GM18505 (cell line): ENCODE measurements around the gene AMDHD2.
A peak's percentile ranks its signal among the peaks of the same experiment; 100 is the strongest.
"Not testable (repeated sequence)": the region's sequence is repeated elsewhere in the genome, so short reads cannot be mapped to it uniquely, and the experiment has no call there.

Source experiments
- ATAC-seq: cut with Tn5 transposase; IDR thresholded peaks from one replicate; pipeline ENCODE4 v1.9.1; 2021; ENCODE audit not compliant: unreplicated experiment
- POLR2A ChIP-seq: IDR thresholded peaks from 4 replicates; pipeline ENCODE4 v1.6.1; 2011; ENCODE audit warnings: borderline replicate concordance; ENCODE audit not compliant: insufficient read depth, insufficient read length; ENCODE audit errors: extremely low read depth

The AMDHD2 gene

DNA sequence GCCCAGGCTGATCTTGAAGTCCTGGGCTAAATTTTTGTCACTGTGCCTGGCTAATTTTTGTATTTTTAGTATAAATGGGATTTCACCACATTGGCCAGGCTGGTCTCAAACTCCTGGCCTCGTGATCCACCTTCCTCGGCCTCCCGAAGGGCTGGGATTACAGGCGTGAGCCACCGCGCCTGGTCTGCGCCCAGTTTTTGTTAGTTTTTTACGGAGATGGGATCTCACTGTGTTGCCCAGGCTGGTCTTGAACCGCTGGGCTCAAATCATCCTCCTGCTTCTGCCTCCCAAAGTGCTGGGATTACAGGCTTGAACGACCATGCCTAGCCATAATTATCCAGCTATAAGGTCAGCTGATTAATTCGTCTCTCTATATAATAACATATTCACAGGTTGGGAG lies 13.7 kb downstream of the AMDHD2 start:
- no peak for TF ChIP-seq POLR2A
- ATAC-seq, result no peak

DNA sequence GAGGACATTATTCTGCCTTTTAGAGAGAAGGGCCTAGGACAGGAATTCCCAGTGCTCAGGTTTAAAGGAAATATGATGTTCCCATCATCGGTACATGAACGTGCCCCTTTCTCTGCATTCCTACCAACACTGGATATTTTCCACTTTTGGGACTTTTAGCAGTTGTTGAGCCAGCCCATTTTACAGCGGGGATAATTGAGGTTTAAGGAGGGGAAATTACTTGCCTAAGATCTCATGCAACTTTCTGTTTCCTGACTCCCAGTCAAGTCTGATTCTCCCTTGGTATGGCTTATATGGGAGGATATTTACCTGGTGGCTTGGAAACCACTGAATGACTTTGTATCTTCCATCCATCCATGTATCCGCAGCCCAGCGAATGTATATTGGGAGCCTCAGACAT lies 14.2 kb downstream of the AMDHD2 start:
- not testable (repeated sequence) for ATAC-seq

DNA sequence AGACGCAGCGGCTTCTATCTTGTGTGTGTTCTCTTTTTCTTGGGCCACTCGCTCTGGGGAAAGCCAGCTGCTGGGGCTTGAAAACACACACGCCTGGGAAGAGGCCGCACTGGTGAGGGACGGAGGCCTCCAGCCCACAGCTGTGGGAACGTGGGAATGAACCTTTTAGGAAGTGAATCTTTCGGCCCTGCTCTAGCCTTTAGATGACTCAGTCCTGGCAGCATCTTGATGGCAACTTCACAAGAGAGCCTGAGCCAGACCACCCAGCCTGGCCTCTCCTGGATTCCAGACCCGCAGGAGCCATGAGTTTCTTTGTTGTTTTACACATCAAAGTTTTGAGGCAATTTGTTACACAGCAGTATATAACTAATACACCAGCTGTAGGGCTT lies 15.4 kb downstream of the AMDHD2 start:
- no peak for TF ChIP-seq POLR2A
- no peak for ATAC-seq

DNA sequence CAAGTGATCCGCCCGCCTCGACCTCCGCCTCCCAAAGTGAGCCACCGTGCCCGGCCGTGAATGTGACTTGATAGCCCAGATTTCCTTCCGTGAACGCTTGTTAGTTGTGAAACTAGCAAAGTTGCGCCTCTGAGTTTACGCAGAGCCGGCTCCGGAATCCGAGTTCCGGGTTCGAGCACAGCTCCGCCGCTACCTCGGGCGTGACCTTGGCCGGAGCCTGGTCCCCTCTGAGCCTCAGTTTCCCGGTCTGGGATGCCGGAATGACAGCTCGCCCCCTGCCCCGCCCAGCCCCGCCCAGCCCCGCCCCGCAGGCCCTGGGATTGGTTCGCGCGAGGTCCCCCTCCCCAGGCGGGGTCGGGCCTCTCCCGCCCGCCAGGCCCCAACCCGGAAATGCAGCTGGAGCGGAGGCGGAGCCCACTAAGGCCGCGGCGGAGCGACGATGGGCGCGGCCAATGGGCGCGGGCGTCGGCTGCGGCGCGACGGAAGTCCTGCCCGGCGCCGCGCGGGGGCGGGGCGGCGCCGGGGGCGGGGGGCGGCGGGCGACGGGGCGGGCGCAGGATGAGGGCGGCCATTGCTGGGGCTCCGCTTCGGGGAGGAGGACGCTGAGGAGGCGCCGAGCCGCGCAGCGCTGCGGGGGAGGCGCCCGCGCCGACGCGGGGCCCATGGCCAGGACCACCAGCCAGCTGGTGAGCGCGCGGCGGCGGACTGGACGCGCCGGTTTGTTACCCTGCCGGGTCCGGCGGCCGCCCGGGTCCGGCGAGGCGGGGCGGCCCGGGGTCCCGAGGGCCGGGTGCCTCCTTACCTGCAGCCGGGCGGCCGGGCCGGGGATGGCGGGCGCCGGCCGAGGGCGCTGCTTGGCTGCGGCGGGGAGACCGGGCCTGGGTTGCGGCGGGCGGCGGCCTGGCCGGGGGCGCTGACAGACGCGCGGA lies 17.5 kb downstream of the AMDHD2 start, which contains the start of gene PDPK1:
Gene PDPK1, plus strand, starts transcription at position 571 of the 929 bp plus-strand sequence. Its CDS starts 92 bp downstream, at position 663.
- peak; percentile 79 for ATAC-seq
- peak; percentile 59 for TF ChIP-seq POLR2A

DNA sequence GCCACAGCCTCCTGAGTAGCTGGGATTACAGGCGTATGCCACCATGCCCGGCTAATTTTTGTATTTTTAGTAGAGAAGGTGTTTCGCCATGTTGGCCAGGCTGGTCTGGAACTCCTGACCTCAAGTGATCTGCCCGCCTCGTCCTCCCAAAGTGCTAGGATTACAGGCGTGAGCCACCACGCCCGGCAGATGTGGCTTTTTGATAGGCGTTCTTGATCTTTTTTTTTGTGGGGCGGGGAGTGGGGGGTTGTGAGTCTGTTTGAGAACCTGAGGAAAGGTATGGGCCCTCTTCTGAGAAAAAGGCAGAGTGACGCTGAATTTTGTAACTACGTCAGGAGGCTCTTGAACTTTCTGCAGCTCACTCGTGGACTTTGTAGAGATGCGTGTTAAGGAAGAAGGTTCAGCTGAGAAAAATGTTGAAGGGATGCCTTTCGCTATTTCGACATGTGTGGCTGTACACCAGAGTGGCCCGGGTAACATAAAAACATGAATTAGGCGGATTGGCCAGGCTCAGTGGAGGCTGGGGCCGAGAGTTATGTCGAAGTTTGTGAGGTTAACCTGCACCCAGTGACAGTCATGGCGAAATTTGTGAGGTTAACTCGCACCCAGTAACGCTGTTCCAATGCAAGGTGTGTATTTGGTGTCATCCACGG lies 19.1 kb downstream of the AMDHD2 start:
- ATAC-seq, result not testable (repeated sequence)

DNA sequence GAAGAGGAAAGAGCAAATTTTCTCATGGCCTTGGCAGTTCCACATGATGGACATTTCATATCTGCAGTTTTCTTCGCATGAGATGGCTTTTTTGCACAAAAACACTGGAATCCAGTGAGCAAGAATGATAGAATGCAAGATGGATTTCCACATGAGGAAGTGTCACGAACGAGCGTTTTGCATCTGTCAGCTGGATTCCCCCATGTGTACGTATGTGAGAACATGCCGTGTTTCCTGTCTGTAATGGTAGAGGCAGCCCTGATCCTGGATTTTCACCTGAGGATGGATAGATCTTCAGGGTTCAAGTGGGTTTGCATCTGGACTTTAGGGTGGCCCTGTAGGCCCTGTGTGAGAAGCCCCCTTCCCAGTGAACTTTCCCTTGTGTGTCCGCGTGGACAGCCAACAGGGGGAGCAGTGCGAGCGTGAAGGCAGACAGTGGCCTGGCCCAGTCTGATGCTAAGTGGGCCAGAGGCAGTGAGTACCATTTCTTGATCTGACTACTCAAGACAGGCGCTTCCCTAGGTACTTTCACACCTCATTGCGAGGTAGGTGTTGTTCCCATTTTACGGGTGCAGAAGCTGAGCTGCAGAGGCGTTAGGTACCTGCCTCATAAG lies 19.8 kb downstream of the AMDHD2 start:
- ATAC-seq, result not testable (repeated sequence)

DNA sequence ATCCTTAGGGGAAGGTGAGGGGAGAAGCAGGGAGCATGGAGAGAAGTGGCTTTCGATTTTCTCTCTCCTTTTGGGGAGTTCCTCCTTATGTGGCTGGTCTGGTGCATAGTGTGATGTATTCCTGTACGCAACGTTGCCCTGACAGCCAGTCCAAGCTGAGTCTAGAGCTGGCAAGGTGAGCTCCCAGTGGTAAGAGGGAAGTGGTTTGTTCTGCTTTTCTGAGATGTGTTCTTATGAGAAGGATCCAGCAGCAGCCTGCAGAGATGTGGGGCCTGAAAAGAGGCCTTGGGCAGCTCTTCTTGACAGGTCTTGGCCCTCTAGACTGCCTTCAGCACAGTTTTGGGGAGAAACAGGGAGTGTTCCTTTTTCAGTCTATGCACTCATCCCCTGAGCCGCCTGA lies 20.7 kb downstream of the AMDHD2 start:
- not testable (repeated sequence) for ATAC-seq

DNA sequence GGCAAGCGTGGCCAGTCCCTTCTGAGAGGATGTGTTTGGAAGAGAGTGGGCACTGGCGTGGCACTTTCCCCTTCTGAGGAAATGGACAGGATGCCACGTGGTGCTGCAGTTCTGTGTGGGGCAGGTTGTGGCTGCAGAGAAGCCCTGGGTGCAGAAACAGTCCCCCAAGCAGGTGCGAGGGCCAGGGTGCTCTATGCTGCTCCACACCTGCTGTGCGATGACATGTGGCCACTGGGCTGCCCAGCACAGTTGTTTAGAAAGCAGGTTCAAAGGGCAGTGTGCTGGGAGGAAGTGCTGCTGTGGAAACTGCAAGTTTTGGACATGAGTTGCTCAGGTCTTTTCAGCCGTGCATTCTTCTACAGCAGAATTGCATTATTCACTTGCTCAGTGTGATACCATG lies 21.2 kb downstream of the AMDHD2 start:
- not testable (repeated sequence) for ATAC-seq

DNA sequence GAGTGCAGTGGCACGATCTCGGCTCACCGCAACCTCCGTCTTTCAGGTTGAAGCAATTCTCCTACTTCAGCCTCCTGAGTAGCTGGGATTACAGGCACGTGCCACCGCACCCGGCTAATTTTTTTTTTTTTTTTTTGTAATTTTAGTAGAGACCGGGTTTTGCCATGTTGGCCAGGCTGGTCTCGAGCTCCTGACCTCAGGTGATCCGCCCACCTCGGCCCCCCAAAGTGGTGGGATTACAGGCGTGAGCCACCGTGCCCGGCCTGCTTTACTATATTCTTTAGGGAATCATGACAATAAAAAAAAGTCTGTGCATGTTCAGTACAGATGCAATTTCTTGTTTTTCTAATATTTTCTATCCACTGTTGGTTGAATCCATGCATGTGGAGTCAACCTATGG lies 23.6 kb downstream of the AMDHD2 start:
- not testable (repeated sequence) for ATAC-seq

DNA sequence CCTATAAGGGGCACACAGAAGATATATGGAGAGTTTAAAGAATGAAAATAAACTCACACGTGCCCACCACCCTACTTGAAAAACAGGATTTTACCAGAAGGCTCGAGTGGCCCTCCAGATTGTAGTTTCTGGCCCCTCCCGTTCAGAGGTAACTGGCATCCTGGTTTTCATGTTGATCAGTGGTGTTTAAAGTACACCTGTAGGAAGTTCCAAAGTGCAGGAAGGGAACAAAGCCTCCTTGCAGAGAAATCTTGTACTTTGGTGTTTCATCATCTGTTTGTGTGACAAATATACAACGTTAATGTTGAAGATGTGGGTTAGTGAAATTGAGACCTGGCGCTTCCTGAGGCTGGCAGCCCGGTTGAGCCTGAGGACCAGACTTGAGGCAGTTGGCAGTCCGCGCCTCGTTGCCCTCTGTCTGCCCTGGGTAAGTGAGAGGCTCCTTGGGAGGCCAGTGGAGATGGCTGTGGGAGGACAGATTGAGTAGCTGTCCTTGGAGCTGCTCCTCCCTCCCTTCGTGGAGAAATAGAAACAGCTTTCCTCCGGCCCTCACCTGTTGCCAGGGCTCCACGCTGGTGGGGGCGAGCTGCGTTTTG lies 30.2 kb downstream of the AMDHD2 start:
- not testable (repeated sequence) for ATAC-seq

DNA sequence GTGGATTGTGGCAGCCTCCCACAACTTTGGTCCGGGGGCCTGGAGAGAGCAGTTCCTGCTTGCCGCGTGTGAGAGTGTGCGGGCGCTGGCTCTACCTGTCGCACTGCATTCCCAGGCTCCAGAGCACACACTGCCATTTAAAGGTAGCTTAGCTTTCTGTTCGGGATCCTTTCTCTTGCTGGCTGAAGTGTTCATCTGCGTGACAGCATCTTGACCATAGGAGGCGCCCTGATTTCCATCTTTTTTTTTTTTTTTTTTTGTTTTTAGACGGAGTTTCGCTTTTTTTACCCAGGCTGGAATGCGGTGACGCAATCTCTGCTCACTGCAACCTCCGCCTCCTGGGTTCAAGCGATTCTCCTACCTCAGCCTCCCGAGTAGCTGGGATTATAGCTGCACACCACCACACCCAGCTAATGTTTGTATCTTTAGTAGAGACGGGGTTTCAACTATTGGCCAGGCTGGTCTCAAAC lies 31.3 kb downstream of the AMDHD2 start:
- not testable (repeated sequence) for ATAC-seq

DNA sequence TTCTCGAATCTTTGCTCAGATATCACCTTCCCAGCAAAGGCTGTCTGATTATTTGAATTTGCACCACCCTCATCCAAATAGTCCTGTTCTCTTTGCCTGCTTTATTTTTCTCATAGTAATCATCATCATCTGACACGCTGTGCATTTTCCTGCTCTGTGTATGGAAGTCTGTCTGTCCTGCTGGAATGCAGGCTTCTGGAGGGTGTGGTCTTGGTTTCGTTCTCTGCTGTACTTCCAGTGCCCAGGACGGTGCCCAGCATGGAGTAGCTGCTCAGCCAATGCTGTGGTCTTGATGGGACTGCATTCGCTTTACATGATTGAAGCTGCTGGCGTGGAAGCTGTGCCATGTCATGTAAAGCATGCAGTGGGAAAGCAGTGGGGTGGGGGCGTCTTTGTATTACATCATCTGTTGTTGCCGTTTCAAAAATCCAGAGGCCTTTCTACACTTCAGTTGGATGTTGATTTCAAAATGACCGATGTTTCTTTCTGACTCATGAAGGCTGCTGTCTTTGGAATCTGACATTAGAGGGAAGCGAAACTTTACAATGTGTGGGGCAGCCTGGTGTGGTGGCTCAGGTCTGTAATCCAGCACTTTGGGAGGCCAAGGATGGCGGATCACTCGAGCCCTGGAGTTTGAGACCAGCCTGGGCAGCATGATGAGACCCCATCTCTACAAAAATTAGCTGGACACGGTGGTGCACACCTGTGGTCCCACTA lies 34.7 kb downstream of the AMDHD2 start:
- ATAC-seq, result not testable (repeated sequence)

DNA sequence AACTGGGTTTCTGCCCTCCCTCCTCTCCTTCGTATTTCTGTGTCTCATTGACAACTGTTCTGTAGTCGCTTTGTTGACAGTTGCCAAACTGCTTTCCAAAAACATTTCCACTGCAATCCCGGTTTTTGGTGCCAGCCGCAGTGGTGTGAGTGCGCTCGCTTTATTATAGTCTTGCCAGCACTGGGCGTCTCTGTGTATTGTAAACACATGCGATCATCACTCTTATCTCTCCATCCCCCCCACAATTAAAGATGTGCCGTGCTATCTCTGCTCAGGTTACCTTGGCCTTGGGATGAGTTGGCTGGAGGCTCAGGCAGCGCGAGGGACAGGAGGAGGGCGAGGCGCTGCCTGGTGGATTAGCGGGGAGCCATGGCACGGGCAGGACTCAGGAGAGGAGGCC lies 37.0 kb downstream of the AMDHD2 start:
- ATAC-seq, result not testable (repeated sequence)

DNA sequence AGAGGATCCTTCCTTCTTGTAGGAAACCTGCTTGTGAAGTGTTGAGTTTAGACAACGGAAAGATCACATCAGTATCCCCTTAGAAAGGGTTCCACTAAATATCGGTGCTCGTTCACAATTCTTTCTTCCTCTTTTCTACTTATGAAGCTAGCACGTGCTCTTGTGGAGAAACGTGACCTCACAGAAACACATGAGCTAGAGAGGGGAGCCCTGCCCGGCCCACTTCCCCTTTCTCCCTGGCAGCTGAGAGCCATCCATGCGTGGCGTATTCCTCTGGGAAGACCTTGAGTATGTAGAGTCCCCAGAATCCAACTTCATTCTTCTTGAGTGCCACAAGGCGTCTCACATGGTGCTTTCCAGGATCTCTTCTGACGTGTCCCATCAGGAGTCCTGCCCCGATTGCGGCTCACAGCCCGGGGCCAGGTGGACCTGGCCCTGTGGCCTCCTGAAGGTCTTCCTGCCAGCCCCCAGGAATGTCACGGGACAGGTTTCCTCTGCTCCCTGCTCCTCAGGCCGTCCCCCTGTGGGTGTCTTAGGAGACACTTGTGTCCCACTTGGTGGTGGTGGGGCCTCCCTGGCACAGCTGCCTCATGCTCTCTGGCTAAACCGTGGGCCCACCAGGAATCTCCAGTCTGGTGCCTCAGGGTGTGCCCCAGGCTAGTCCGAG lies 40.1 kb downstream of the AMDHD2 start:
- ATAC-seq, result not testable (repeated sequence)

DNA sequence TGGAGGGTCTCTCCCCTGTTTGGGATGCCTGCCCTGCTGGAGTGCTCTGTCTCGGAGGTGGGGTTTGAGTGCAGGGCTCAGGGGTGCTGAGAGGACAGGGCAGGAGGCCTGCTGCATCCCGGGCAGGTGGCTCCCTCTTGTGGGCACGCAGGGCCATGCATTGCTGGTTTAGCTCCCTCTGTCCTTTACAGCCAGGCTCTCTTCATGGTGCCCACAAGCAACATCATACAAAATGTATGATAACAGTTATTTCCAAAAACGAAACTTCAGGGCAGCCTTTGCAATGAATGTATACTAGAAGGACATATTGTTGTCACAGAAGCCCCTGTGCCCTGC lies 40.6 kb downstream of the AMDHD2 start:
- not testable (repeated sequence) for ATAC-seq

DNA sequence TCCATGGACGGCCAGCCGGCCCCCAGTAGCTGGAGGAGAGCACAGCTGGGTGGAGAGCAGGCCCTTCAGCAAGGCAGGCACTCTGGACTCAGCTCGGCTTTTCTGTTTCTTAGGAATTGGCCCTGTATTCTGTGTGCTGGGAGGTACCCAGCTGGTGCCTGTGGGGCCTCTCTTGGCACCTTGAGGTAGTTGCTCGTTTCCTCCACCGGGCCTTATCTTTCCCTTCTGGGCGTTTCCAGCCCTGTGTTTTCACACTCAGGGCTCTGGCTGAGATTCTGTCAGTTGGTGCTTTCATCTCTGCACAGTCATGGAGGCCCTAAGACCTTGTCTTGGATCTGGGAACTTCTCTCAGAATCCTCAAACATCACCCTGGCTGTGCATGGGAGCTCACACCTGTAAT lies 47.3 kb downstream of the AMDHD2 start:
- ATAC-seq, result not testable (repeated sequence)

DNA sequence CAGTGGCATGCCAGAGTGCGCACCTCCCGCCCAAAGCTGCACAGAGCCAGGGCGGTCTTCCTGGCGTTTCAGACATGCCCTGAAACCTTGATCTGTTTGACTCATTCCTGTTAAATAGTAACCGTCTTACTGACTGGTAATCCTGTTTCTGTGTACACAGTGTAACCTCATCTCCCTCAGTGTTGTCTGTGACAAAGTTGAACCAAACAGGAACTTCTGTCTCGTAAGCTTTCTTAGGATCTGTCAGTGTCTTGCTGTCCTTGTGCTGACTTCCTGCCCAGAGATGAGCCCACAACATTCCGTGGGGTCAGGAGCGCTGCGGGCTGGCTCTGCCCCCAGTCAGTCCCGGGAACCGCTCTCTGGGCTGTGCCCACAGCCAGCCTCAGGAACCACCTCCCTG lies 48.4 kb downstream of the AMDHD2 start:
- not testable (repeated sequence) for ATAC-seq

DNA sequence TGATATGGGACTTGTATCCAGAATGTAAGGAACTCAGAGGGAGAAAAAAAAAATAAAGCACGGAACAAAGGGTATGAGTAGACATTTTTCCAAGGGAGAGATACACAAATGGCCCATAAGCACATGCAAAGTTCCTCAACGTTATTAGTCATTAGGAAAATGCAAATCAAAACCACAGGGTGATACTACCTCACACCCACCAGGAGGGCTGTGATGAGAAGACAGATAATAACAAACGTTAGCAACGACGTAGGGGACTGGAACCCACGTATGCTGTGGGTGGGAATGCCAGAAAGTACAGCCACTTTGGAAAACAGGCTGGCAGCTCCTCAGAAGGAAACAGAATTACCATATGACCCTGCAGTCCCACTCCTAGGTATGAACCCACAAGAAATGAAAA lies 52.5 kb downstream of the AMDHD2 start:
- not testable (repeated sequence) for ATAC-seq

DNA sequence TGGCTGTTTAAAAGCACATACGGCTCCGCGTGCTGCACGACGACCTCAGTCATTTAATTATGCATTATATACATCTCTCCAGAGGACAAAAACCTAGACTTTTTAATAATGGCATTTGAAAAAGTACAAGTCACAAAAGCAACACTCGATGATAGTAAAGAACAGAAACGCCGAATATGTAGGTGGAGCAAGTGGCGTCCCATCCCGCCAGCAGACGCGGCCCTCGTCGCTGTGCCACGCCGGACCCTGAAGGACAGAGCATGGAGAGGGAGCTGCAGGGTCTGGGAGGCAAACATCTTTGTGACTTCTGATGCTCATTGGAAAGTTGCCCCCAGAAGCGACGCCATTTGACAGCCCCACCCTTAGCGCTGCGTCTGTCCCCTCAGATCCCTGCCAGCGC lies 55.7 kb downstream of the AMDHD2 start:
- not testable (repeated sequence) for ATAC-seq
